Activated CD8-positive, alpha-beta memory T cell treated with anti-CD3 and anti-CD28 coated beads, Interleukin-2, amount 50 U/mL, for 24 hours (primary cell): ENCODE measurements around the gene KRT32.

Experiments used
- DNase-seq: peaks from one replicate; pipeline ENCODE4 v3.0.0-alpha.2; 2020; ENCODE audit errors: extremely low read depth

The KRT32 gene

GRCh38 chr17:41492771-41493170, 25.6 kb upstream of the KRT32 start:
- DNase-seq = no peak

- no peak for DNase-seq
Measured at GRCh38 chr17:41492351-41492750, 25.2 kb upstream of the KRT32 start.

GRCh38 chr17:41491476-41491875, 24.3 kb upstream of the KRT32 start:
- DNase-seq = no peak

- no peak for DNase-seq
Measured at GRCh38 chr17:41490000-41490990, 23.1 kb upstream of the KRT32 start.

- DNase-seq = no peak
Measured at GRCh38 chr17:41489531-41489930, 22.3 kb upstream of the KRT32 start, which contains the start of gene KRT36. TSS of gene KRT36 (minus strand) at chr17:41489910. CDS start at chr17:41489864, 46 bp downstream.

- no peak for DNase-seq
Measured at GRCh38 chr17:41486809-41487530, 19.8 kb upstream of the KRT32 start.

GRCh38 chr17:41486316-41486715, 19.1 kb upstream of the KRT32 start:
- no peak for DNase-seq

GRCh38 chr17:41484920-41485904, 18.0 kb upstream of the KRT32 start:
- DNase-seq = no peak

- no peak for DNase-seq
Measured at GRCh38 chr17:41483991-41484826, 17.0 kb upstream of the KRT32 start.

- no peak for DNase-seq
Measured at GRCh38 chr17:41483531-41483930, 16.3 kb upstream of the KRT32 start.

- no peak for DNase-seq
Measured at GRCh38 chr17:41481036-41481435, 13.8 kb upstream of the KRT32 start, which contains the start of gene KRT35. TSS of gene KRT35 (minus strand) at chr17:41481151. CDS start at chr17:41481097, 54 bp downstream.

GRCh38 chr17:41480581-41480980, 13.4 kb upstream of the KRT32 start:
- DNase-seq = no peak

- DNase-seq = no peak
Measured at GRCh38 chr17:41480136-41480535, 12.9 kb upstream of the KRT32 start.

- DNase-seq = no peak
Measured at GRCh38 chr17:41478237-41478636, 11.1 kb upstream of the KRT32 start.

GRCh38 chr17:41476866-41477815, 10.0 kb upstream of the KRT32 start:
- DNase-seq = no peak

GRCh38 chr17:41475421-41475820, 8.2 kb upstream of the KRT32 start:
- DNase-seq = no peak

GRCh38 chr17:41474863-41475262, 7.7 kb upstream of the KRT32 start:
- DNase-seq = no peak

- DNase-seq = no peak
Measured at GRCh38 chr17:41468346-41468745, 1.2 kb upstream of the KRT32 start.

- DNase-seq = no peak
Measured at GRCh38 chr17:41467561-41467960, 375 bp upstream of the KRT32 start.
